GM12878 (cell line): ENCODE results near the gene ADM.

Source experiments
- HDAC2 ChIP-seq: fragments of 200-600 bp; sonication (generic); IDR thresholded peaks from 2 replicates; pipeline ENCODE4 v1.6.1; 2017
- LARP7 ChIP-seq: fragments of 450-650 bp; IDR thresholded peaks from 2 replicates; pipeline ENCODE4 v1.6.1; 2017; ENCODE audit warnings: mild to moderate bottlenecking
- POLR2A ChIP-seq: IDR thresholded peaks from 2 replicates; pipeline ENCODE4 v1.6.1; 2011; ENCODE audit warnings: low read depth, mild to moderate bottlenecking, low read length
- TF ChIP-seq, protein P1 (sequence below), 3 experiments: IDR thresholded peaks in 2 of 3; conservative IDR thresholded peaks in 1 of 3; 2 replicates each; pipeline ENCODE4 v1.5.1; 2011; ENCODE audit warnings: low read depth in 3 of 3, low read length in 3 of 3, mild to moderate bottlenecking in 3 of 3, control low read depth in 2 of 3, moderate library complexity in 2 of 3, inconsistent platforms in 1 of 3, mixed read lengths in 1 of 3; ENCODE audit not compliant: control insufficient read depth in 2 of 3, insufficient read depth in 1 of 3; ENCODE audit errors: extremely low read depth in 1 of 3
- TF ChIP-seq, protein P2 (sequence below): fragments of 450-650 bp; formaldehyde crosslinking; IDR thresholded peaks from 2 replicates; pipeline ENCODE4 v1.5.0; 2022; ENCODE audit warnings: mild to moderate bottlenecking, missing genetic modification characterization

DNA sequence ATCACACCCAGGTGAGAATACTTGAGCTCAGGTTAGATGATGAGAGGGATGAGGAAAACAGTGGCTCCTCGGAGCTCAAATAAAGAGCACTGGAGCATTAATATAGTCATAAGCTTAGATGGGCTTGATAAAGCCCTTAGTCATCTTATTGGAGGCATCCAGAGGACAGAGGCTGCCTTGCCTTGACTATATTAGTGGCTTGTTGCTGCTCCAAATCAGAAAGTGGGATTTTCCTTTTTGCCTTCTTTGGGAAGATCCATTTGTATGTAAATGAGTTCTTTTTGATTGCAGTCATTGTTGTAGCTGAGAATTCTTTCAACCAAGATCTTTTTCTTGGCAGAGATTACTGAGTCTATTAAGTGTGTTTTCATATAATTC lies 18.9 kb downstream of the ADM start:
- no peak for TF ChIP-seq LARP7
- no peak for TF ChIP-seq POLR2A
- TF ChIP-seq, protein P1, sequence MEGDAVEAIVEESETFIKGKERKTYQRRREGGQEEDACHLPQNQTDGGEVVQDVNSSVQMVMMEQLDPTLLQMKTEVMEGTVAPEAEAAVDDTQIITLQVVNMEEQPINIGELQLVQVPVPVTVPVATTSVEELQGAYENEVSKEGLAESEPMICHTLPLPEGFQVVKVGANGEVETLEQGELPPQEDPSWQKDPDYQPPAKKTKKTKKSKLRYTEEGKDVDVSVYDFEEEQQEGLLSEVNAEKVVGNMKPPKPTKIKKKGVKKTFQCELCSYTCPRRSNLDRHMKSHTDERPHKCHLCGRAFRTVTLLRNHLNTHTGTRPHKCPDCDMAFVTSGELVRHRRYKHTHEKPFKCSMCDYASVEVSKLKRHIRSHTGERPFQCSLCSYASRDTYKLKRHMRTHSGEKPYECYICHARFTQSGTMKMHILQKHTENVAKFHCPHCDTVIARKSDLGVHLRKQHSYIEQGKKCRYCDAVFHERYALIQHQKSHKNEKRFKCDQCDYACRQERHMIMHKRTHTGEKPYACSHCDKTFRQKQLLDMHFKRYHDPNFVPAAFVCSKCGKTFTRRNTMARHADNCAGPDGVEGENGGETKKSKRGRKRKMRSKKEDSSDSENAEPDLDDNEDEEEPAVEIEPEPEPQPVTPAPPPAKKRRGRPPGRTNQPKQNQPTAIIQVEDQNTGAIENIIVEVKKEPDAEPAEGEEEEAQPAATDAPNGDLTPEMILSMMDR (IDR thresholded peaks at IDR 0.05 in 2 of 3, conservative IDR thresholded peaks at IDR 0.05 in 1 of 3; ENCODE audit: control insufficient read depth in 2 of 3, extremely low read depth in 1 of 3, insufficient read depth in 1 of 3, low read depth in 3 of 3, low read length in 3 of 3), result no peak
- TF ChIP-seq HDAC2, result no peak
- TF ChIP-seq, protein P2, sequence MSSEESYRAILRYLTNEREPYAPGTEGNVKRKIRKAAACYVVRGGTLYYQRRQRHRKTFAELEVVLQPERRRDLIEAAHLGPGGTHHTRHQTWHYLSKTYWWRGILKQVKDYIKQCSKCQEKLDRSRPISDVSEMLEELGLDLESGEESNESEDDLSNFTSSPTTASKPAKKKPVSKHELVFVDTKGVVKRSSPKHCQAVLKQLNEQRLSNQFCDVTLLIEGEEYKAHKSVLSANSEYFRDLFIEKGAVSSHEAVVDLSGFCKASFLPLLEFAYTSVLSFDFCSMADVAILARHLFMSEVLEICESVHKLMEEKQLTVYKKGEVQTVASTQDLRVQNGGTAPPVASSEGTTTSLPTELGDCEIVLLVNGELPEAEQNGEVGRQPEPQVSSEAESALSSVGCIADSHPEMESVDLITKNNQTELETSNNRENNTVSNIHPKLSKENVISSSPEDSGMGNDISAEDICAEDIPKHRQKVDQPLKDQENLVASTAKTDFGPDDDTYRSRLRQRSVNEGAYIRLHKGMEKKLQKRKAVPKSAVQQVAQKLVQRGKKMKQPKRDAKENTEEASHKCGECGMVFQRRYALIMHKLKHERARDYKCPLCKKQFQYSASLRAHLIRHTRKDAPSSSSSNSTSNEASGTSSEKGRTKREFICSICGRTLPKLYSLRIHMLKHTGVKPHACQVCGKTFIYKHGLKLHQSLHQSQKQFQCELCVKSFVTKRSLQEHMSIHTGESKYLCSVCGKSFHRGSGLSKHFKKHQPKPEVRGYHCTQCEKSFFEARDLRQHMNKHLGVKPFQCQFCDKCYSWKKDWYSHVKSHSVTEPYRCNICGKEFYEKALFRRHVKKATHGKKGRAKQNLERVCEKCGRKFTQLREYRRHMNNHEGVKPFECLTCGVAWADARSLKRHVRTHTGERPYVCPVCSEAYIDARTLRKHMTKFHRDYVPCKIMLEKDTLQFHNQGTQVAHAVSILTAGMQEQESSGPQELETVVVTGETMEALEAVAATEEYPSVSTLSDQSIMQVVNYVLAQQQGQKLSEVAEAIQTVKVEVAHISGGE (CRISPR knock-in tag), result no peak
